Limb (tissue), 2 donors: ENCODE measurements around the gene RAB24.
"Not testable (repeated sequence)": the region's sequence is repeated elsewhere in the genome, so short reads cannot be mapped to it uniquely, and the experiment has no call there.

Source experiments
- DNase-seq, 2 donors: peaks; one replicate each; pipeline ENCODE4 v3.0.0-alpha.2; 2016; ENCODE audit errors: extremely low spot score in 2 of 2

The RAB24 gene

DNA sequence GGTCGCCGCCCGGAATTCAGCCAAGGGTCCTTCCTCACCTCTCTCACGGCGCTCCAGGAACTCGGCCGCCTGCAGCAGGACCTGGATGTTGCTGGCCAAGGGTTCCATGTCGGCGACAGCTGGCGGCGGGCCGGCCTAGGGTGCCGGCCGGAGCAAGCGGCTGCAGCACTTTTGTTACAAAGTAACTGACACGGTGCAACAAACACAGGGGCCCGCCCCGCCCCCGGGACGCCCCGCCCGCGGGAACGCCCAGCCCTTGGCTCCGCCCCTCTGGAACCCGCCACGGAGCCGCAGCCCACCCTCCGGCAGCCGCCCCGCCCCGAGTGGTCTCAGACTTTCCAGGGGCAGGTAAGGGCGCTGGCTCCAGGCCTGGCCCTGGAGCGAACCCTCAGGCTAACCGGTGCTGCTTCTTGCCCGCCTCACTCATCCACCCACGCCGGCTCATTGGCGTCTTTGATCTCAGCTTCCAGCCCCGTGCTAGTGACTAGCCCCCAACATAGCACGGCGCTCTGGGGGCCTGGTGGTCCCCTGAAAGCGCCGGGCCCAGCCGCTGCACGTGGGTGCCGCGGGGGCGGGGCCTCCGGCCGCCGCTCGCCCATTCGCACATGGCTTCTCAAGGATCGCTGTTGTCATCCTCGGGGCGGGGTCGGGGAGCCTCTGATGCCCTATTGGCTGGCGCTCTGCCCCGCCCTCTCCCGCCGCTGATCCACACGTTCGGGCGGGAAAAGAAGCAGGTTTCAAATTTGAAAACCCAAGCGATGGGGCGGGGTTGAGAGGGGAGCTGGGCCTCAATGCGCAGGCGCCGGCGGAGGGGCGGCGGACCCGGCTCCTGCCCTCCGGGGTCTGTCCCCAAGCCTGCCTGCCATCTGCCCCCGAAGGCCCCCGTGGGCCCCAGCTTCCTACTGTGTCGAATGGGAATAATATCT lies 8.5 kb upstream of the RAB24 start, which contains the start of gene MXD3:
Gene MXD3, minus strand, starts transcription at position 176 of the 926 bp plus-strand sequence. Its CDS starts 68 bp downstream, at position 108.
- peak; percentile 96 to 98 for DNase-seq

DNA sequence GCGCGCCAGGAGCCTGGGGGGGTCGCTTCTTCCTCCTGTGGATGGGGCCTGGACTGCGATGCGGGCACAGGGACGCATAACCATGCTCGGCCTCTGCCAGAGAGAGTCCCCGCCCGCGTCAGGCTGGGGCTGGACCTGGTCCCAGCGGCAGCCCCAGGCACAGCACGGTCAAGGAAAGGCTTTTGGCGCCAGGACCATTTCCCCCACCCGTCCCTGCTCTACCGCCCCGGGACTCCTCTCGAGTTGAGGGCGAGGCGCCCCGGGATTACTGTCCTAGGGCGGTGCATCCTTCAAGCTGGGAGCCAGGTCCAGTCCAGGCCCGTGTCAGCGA lies 7.8 kb upstream of the RAB24 start:
- no peak for DNase-seq

DNA sequence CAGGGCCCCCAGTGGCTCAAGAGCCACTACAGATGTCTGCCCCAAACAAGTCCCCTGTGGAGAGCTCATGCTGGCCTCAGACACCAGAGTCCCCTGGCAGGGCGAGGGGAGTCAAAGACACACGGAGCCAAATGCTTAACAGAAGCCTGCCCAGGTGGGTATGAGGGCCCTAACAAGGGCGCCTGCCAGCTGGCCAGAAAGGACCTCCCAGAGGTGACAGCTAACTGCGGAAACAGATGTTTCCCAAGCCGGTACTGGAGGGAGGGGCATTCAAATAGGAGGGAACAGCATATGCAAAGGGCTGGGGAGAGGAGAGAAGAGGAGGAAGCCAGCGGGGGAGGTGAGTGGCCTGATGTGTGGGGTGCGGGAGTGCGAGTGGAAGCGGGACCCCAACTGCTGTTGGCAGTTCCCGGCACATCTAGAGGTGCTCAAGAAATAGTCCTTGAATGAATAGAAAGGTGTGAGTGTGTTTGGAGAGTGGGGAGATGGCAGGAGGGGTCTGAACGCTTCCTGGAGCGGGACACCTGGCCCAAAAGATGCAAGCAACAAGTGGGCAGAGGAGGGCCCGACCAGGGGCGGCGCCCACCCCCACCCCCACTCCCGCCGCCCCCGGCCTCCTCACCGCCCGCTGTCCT lies 7.4 kb upstream of the RAB24 start:
- DNase-seq = no peak

DNA sequence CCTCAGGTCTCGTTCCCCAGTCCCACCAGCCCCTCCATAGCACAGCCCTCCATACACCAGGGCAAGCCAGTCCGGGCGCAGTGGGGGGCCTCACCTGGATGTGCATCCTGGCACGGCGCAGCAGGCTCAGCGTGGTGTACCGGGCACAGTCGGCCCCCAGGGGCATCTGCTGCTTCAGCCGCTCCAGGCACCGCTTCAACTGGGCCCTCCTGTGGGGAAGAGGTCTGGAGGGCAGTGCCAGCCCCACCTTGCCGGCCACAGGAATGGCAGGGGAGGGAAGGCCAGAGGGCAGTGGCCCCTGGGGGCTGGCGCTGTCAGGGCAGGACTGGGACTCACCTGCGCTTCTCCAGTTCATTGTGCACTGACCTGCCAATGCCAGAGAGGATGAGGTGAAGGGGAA lies 6.8 kb upstream of the RAB24 start:
- DNase-seq = no peak

DNA sequence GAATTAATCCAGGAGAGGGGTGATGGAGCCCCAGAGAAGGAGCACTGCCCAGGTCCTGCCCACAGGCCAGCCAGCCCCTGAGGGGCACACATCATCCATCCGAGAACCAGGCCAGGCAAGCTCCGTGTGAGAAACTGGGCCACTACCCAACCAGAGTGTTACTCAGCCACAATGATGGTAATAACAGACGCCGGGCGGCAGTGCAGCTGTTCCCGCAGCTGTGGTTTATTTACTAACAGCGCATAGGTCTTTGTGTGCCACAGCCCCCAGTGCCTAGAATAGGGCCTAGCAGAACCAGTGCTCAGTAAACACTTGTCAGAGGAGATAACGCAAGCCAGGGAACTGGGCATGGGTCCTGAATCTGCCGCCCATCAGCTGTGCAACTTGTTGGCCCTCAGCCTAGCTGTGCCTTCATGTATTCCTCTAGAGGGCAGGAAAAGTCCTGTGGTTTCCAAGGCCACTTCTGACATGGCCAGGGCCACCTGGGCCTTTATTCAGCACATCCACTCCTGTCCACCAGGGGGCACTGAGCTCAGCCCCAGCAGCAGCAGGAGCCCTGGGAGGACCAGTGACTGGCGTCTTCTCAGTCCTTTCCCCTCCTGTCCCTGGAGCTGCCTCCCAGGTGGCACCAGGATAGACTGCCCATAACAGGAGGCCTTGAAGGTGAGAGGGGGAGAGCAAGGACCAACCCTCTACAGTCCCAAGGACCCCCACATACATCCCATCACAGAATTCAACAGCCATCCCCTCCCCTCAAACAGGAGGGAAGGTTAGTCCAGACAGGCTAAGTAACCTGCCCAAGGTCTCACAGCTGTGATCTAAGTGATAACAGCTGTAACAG lies 6.1 kb upstream of the RAB24 start:
- peak in 1 of 2 donors; percentile 70 for DNase-seq

DNA sequence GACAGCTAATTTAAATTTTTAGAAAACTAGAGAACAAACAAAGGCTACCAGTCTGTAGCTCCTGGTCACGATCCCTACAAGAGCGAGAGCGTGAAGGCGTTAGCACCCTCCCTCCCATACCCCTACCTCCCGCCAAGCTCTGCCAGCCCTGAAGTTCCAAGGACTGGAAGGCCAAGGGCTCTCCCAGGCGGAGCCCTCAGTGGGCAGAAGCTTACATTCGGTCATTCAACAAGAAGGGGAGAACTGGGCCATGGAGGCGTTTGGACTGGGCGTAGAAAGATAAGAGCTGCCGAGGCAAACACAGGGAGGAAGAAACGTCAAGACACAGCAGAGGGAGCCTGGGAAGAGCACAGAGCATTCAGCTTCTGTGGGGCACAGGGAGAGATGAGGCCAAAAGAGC lies 5.2 kb upstream of the RAB24 start:
- DNase-seq = no peak

DNA sequence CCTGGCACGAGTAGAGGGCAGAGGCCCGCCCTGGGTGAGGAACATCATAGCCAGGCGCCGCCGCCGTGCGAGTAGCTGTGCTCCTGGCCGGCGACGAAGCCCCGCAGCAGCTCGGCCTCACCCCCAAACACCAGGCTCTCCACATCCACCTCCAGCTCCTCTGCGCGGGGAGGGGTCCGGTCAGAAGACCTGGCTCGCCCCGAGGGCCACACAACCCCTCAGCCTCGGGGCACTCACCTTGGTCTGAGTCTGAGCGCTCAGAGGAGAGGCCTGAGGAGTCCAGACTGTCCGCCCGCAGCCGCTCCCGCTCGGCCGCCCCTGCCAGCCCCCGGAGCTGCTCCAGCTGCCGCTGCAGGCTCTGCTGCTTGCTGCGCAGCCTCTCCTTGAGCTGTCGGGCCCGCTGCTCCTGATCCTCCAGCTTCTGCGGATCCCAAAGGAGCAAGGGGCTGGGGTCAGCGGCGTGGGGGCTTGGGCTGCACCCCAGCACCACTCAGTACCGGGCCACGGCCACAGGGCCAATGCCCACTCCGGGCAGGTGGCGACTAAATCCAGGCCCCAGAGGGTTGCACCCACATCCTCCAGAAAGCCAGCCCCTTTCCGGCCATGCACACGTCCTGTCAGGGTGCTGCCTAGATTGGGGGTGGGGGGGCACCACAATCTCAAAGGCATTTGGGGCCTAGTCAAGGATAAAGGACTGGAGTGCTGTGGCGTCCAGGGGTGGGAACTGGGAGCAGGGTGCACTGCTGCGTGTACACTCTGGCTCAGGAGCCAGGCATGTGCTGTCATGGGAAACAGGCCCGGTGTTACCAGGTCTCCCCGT lies 4.2 kb upstream of the RAB24 start:
- no peak for DNase-seq

DNA sequence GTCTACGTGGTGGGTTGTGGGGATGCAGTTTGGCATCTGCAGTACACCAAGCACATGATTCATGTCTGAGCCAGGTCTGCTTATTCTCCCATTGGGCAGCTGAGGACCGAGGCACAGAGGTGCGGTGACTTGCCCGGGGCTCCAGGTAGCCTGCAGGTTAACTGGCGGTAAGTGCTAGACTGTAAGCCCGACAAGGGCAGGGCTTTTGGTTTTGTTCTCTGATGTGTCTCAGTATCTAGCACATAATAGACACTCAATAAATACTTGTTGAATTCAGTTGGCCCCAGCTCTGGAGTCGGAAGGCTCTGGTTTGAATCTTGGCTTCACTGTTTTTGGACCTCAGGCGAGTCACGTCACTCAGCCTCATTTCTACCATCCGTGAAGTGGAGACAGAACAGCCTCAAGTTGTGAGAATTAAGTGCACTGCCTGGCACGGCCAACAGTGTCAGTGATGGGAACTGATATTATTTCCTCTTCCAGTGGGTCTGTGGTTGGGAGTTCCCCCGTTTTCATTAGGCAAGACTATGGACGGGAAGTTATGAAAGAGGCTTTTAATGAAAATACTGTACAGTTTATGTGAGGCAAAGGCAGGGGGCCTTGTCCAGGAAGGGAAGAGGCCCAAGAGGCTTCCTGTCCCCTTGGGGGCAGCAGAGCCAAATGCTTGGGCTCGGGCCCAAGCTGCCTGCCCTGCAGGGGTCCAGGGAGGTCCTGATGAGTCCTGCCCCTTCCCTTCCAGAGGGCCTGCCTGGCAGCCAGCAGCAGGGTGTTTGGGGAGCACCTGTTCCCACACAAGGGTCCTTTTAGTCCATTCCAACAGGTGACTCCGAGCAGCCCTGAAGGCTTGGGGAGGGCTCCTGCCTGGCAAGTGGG lies 3.4 kb upstream of the RAB24 start:
- DNase-seq = no peak

DNA sequence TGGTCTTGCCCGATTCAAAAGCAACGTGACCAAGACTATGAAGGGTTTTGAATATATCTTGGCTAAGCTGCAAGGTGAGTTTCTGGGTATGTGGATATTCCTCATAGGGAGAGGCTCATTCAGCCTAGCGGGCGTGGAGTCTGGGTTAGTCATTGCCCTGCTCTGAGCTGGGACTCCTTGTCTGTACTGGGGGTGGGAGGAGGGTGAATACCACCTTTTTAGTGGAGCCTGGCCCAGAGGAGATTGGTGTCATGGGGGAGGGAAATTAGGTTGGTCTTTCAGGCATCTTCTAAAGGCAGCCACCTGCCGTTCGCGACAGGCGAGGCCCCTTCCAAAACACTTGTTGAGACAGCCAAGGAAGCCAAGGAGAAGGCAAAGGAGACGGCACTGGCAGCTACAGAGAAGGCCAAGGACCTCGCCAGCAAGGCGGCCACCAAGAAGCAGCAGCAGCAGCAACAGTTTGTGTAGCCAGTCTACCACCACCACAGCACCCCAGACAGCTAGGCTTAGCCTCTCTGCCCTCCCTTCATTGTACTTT lies 2.7 kb upstream of the RAB24 start:
- DNase-seq = not testable (repeated sequence)

DNA sequence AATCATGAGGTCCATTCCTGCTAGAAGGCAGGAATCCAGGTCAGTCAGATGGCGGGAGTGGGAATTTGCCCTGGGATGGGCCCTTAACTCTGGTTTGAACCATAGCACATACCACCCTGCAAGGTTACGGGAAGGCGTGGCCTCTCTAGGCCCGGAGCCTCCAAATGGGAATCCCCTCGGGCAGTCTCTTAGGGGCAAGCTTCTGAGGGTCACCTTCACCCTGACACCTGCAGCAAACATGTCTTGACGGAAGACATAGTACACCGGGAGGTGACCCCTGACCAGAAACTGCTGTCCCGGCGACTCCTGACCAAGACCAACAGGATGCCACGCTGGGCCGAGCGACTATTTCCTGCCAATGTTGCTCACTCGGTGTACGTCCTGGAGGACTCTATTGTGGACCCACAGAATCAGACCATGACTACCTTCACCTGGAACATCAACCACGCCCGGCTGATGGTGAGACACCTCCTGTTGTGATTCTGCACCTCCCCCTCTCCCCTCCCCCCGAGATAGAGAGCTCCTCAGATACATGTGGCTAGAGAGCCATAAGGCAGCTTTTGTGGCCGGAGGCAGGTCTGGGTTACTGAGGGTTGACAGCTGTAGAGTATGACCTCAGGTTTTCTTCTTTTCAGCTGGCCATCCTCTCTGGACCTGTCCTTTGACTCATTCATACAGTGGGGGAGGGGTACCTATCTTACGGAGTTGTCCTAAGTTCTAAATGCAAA lies 1.0 kb upstream of the RAB24 start:
- DNase-seq = no peak

DNA sequence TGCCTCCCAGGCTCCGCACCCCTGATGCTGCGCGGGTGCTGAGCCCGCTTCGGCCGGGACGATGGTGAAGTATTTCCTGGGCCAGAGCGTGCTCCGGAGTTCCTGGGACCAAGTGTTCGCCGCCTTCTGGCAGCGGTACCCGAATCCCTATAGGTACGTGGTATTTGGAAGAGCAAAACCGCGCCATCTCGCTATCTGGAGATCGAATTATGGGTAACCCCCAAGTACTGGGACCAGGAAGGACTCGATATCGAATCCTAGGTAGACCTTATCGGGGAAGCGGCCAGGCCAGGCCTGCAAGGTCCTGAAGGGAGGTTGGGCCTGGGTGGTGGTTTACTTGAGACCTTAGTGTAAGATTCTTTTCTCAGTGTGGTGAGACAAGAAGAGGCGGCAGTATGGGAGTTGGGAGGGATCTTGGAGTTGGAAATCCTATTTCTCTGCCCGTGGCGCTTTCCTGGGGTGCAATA lies 439 bp upstream of the RAB24 start:
- DNase-seq = no peak

DNA sequence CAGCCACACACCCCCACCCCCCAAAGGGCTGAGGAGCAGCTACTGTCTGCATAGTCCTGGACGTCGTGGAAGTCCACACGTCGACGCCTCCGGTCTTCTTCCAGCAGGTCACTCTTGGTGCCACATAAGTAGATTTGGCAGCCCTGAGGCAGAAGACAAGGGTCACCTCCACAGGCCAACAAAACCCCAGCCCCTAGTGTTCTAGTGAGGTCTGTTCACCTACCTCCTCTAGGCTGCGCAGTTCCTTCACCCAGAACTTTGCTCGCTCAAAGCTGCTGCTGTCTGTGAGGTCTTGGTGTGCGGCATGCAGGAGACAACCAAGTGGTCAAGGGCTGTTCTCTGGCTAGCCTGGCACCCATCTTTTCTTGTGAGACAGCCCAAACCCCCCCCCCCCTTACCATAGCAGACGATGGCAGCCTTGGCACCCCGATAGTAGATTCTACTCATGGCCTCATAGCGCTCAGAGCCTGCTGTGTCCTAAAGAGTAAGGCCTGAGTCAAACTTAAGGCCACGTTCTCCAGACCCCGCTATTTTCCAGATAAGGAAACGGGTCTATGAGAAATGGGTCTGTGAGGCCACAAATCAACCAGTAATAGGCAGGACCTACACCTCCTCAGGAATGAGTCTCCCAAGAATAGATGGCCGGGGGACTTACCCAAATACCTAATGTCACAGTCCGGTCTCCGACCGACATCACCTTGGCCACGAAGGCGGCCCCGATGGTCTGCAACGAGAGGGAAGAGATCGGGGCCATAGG lies 987 bp downstream of the RAB24 start:
- no peak for DNase-seq

DNA sequence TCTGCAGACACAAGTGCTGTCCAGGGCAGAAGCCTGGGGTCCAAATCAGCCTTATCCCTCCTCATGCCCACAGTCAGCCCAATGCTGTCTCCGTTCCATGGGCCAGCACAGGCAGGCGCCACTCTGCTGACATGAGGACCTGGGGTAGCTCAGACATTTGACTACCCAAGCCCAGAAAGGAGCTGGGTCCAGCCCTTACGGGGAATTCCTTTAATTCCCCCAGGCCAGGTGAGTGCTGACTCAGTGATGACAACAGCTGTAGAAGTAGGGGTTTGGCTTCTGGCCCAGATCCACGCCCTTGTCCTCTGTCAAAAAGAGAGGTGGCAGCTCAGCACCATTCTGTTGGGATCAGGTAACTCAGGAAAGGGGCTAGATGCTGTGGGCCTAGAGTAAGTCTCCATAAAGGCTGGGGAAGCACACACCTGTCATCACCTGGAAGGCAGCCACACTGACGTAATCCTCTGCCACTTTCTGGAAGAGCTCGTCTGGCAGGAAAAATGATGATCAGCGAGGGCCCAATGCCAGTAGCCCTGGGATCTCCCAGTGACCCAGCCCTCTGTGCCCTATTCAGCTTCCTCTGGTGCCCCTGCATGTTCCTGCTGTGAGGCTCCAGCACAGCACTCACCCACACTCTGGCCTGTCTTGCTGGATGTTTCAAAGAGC lies 1.9 kb downstream of the RAB24 start:
- DNase-seq = no peak

DNA sequence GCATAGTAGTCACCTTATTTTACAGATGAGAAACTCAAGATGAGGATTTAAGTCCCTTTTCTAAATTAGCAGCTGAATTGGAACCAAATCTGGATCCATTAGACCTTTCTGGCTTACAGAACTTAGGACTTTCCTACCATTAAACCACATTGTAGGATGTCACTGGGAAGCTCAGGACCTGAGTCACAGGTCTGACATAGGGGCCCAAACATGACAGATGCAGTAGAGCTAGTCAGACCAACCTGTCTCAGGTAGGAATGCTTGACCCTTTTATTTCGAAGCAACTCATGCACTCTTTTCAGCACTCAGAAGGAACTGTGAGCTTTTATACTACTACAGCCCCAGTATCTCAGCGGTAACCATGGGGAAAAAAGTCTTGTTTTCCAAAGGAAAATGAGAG lies 2.6 kb downstream of the RAB24 start:
- DNase-seq = no peak

DNA sequence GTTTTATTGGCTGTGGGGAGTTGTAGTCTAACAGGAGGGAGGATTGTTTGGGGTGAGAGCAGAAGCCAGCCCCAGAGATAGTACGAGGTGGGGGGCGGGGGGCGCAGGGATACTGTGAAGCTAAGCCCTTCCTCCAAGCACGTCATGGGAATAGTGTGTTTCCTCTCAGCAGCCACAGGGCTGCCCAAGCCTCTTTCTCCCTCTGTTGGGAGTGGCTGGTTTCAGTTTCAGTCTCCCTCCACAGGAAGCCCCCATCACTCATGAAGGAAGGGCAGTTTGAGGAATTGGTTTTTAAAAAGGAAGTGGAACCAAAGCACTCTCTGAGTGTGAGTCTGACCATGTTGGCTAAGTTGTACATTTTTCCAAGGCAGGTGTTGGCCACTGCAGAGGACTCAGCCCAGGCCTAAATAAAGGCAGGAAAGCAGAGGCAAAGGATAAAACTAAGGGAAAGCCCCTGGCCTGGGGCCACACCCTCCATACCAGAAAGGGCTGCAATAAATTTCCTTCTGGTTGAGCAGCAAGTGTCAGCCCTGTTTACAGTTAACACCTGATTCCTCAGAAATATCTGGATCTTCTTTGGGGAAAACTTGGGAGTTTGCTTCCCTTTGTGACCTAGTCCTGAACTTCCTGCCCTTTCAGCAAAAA lies 3.2 kb downstream of the RAB24 start:
- DNase-seq = peak in 1 of 2 donors; percentile 27

DNA sequence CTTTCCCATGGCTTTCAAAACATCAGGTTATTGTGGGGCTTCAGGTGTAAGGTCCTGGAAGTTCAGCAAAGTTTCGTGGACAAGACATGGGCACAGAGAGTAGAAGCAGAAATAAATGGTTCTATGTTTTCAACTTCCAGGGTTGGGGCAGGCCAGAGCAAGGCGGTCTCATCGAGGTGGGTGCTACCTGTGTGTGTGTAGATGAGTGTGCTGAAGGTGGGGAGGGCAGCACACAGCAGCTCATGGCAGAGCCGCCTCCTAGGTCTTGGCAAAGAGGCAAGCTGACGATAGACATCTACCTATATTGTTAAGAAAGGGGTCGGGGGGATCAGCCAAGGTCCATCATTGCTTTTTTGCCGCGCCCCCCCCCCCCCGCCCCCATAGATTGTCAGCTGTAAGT lies 3.8 kb downstream of the RAB24 start:
- no peak for DNase-seq

DNA sequence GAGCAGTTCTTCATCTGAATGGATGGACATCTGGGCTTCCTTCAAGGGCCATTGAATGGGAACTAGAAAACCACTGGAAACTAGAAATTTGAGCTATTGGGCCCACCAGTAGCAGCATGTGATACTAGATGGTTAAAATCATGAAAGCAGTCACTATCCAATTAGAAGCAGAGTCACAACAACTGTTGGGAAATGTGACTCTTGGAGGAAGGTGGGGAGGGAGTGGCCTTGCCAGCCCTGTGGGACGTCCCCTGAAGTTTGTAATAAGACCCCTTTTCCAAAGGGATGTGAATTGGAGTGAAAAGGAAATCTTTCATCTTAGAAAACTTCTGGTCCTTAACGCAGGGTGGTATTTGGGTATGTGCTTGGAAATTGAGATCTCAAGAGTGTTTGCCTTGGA lies 5.6 kb downstream of the RAB24 start:
- DNase-seq = no peak
